ENCODE results near the gene TTC7B.

TTC7B gene

DNA sequence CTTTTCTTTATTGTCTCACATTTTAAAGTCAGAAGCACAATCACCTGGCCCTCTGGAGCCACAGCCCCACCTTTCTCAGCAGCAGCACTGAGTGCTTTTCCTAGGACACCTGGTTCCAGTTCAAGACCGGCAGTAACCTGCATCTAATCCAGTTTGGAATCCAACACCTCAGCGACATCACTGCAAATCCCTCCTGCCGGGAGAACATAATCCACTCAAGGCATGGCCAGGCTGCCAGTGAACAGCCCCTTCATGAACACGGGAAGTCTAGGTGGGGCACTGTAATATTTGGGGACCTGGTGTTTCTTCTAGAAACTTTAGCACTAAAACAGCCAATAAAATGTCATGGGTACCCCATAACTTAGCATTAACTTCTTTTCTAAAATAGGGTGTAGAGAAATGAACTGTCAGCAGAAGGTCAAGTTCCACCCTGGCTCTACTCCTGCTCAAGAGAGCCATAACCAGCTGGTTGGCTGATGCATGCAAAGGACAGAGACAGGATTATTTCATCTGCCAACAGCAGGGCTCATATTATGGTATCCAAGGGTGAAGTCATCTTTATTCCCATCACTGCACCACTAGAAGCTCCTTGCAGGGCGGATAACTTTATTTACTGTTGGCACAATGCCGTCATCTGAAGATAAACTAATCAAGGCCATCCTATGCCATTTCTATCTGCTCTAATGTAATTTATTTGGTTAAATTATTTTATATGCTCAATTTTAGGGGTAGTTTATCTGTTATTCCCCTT, 76.7 kb downstream of the TTC7B start:
- no peak for DNase-seq (ENCODE audit: low spot score)

DNA sequence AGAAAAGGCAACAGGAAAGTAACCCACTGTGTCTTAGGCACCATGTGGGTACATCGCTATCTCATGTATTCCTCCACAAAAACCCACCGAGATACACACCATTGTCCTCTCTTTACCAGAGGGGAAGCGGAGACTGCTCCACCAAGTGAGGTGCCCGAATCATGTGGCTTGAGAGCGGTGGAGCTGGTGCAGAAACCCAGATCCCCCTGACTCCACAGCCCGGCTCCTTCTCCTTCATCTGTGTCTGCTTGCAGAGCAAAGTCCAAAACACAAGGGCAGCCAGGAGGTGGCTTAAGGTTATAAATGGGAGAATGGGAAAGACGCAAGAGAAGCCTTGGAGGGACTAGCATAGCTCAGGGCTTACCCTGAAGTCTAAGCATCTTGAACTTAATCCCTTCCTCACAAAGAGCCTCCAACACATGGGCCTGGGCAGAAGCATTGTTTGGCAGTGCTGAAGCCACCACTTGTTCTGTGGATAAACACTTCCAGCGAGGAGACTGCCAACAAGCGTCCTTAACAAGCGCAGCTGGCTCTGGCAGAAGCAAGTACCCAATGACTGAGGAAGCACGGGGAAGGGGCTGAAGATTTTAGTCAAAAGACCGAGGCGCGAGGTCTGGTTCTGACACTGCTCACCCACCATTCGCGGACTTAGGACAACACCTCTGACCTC, 83.0 kb downstream of the TTC7B start:
- no peak for DNase-seq (ENCODE audit: low spot score)

DNA sequence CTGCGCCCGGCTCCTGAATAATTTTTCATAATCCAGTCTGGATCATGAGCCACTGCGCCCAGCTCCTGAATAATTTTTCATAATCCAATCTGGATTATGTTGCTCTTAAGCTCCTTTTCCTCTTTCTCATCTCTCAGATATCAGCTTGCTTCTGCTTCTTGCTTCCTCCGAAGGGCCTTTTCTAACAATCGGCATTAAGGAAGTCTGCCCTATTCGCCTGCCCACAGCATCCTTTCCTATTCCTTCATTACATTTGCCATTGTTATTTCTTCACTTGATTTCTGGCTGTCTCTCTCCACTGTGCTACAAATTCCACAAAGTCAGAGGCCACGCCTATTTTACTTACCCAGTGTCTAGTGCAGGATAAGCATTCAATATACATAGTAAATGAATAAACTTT, 83.5 kb downstream of the TTC7B start:
- no peak for DNase-seq (ENCODE audit: low spot score)

DNA sequence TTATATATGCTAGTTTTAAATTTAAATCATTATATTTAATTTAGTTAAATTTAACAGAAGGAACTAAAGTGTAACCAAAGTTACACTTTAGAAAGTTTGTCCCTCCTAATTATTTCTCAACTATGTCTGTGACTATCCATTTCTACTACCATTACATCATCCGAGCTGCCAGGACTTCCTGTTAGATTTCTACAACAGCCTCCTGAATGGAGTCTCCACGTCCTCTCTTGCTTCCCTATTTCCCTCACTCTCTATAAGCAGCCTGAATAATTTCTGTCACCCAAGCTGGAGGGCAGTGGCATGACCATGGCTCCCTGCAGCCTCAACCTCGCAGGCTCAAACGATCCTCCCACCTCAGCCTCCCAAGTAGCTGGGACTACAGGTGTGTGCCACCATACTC, 84.1 kb downstream of the TTC7B start:
- DNase-seq (ENCODE audit: low spot score): no peak

DNA sequence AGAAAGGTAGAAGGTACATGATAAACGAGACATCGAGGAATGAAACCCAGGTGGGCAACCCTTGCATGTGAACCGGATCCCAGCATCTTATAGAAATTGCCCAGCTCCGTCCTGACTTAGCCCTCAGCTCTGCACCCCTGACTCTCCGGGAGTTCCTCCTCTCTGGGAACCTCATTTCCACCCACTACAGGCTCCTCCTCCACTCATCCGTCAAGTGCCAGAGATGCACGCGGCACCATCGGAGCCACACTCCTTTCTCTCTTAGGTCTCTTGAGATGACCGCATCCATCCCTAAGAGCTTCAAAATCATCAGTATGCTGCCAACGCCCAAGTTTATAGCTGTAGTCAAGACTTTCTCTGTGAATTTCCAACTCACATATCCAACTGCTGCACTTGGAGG, 84.7 kb downstream of the TTC7B start:
- no peak for DNase-seq (ENCODE audit: low spot score)

DNA sequence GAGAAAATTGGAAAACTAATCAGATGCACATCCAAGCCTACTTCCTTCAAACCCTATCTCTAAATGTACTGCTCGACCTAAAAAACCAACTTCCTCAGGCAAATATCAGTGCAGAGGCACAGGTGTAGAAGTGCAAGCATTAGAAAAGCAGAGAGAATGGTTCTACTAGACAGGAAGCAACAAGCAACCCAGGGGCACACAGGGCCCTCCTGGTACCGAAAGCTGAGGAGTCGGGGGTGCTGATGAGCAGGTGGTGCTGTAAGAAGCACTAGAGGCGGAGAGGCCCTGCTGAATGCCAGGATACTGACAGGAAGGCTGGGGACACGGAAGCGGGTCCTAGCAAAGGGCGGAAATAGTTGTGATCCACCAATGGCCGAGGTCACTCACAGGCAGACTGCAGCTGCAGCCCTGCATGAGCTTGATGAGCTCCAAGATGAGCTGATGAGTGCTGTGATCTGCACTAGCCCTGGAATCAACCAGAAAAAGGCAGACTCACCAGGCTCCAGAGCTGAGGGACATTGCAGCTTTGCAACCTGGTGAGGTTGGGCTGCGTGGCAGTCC, 85.9 kb downstream of the TTC7B start:
- no peak for DNase-seq (ENCODE audit: low spot score)

DNA sequence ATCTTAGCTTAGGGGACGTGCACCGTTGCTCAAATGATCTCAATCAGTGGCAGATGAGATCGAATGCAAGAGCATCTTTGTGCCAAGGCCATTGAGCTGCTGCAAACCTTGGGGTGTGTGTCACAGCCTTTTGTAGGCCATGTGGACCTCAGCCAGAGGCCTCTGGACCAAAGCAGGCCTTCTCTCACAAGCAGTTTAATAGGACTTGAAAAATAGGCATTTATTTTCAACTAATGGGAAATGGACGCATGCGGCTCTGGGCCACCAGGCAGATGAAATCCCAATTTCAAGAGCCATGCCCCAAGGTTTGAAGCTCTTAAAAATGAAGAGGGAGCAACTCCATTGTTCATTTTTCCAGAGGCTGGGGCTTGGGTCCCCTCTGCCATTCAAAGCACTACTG, 87.3 kb downstream of the TTC7B start:
- DNase-seq (ENCODE audit: low spot score): no peak

DNA sequence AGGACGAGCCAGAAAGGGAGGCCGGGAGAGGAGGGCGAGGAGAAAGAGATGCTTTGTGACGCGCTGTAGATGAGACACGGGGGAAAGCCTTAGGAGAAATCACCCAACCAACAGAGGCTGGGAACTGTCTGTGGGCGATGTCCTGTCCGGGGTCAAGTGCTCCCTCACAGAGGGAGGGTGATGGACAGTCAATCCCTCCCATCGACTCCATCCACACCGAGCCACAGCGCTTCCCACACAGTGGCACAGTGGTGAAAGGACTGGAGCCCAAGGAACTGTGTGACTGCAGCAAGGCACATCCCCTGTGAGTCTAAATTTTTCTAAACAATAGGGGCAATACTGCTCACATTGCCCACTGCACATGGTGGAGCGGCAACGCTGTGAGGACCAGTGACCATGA, 89.1 kb downstream of the TTC7B start:
- no peak for DNase-seq (ENCODE audit: low spot score)

DNA sequence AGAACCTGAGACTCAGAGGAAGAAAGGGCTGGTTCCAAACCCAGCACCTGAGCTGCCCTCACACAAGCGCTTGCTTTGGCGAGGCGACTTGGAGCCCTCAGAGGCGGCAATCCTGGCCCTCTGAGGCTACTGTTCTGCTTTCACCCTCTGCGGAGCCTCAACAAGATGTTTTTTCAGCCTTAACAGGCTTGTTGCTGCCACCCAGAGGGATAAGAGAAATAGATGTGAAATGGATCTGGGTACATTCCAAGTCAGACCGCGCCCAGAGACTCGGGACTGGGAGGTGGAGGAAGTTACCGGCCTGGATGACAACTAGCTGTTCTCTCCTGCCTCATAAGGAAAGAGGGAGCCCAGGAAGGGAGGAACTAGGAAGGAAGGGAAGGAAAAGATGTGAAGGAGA, 89.6 kb downstream of the TTC7B start:
- no peak for DNase-seq (ENCODE audit: low spot score)

DNA sequence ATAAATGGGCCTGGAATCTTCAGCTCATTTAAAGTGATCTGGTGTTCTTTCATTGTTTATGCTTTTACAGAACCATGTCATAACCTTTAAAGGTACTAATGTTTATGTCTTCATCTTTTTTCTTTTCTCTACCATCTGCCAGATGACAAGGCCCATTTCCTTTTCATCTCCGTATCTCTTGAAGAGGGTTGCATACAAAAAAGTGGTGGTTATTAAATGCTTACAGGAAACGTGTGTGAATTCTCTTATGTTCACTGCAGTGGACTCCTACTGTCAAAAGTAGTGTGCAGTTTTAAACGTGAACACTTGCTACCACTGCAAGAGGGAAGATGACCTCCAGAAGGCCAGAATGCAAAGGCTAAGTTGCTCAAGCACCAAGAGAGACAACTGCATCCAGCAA, 91.4 kb downstream of the TTC7B start:
- no peak for DNase-seq (ENCODE audit: low spot score)

DNA sequence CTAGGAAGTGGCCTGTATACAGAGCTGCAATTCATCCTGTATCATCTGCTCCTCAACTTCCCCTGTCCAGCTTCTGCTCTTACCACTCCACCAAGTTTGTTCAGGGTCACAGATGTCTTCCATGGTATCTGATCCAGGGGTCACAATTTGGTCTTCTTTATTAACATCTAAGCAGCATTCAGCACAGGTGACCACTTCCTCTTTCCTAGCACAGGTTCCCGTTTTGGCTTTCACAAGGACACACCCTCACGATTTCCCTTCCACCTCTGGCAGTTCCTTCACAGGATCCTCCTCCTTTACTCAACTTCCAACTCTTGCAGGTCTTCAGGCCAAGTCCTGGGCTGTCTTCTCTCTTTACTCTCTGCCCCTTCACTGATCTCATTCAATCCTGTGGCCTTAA, 93.6 kb downstream of the TTC7B start:
- no peak for DNase-seq (ENCODE audit: low spot score)

DNA sequence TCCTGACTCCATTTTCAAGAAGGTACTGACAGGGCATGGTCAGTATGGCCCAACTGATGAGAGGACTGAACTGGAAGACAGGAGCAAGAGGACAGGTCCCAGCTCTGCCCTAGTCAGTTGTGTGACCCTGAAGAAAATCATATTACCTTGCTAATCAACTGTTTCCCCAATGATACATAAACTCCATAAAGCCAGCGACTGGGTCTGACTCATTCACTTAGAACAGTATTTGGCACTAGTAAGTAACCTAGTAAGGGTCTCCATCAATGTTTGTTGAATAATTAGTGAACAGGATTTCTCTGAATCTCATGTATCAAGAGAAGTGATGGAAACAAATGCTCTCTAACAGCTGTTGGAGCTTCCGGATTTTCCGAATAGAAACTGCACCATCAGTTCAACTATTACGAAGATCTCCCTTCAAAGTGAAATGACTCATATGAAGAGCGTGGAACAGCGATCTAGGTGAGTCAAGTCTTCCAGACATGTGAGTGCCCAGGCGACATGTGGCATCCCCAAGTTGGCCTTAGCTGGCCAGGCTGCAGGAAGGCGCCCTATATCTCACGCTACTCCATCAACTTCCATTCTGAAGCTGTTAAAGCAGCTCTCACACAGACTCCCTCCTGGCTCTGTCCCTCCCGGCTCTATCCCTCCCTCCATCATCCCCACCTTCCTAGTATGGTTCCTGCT, 94.5 kb downstream of the TTC7B start:
- DNase-seq (ENCODE audit: low spot score): no peak

DNA sequence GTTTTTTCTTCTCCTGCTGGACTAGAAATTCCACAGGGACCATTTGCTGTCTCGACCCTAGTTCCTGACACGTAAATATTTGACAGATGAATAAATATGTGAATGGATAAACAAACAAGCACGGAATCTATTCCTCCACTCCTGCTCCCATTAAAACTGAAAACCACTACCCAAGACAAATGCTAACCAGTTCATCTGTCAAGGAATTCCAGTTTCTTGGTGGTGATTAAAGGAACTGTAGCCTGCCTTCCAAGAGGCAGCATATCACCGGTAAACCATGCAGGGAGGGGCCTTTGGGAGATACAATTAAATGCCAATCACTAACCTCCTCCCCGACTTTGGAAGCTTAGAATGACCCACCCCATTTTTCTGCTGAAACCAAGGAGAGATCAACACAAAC, 95.4 kb downstream of the TTC7B start:
- DNase-seq (ENCODE audit: low spot score): no peak

DNA sequence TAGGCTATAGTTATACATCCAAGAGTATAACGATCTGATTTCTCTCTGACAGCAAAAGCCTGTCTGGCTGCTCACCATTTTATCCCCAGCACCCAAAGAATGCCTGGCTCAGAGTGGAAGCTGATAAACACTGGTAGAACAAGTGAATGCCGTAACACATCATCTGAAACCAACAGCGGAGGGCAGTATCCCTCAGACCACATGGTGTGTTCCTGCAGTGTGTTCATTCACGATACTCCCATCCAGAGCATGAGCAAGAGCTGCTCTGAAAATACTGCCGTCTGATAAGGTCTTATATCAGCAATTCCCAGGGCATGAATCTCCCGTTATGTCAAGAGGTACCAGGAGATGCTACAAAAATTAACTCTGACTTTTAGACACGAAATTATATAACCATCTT, 95.9 kb downstream of the TTC7B start:
- no peak for DNase-seq (ENCODE audit: low spot score)

DNA sequence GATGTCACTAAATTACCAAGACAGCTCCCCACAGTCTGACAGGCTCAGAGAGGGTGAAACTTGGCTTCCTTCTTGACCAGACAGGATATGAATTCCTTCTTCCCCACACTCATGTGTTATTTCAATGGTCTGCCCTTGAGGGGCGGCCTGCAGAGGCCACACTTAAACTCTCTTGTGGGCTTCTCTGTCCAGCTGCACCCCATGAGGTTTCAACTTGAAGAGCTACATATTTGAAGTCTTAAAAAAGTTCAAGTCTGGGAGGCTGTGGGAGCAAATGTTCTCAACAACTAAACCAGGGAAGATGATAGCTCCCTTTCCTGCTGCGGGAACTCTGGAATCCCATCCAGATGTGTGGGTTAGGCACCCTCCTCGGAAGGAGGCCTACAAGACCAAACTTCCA, 98.3 kb downstream of the TTC7B start:
- DNase-seq (ENCODE audit: low spot score): no peak

DNA sequence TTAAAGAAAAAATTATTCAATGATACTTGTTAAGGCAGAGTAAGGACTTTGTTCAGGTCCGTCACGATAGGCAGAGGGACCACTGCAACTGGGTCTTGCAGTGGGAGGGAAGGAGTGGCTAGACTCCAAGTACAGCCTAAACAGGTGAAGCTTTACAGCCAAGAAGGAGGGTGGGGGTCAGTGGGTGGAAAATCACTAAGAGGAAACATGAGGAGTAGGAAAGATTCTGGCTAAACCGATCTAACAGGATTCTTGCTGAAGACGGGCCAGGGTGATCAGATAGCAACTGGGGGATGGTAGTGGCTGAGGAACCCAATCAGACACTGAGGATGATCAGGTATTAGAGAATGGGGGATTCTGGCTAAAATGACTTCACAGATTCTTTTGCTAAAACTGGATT, 100.2 kb downstream of the TTC7B start:
- no peak for DNase-seq (ENCODE audit: low spot score)

DNA sequence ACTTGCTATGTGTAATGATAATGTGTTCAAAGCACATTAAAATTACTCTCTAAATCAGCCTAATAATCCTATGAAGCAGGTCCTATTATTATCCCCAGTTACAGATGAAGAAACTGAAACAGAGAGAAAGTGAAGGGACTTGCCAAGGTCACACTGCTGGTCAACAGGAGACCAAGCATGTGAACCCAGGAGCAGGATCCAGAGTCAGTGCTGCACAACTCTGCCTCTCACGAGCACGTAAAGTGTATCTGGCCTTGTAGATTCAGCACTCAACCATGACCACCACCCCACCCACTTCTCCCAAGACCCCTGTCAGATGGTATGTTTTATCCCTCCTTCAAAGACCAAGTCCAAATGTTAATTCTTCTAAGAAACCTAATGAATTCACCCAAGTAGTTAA, 100.7 kb downstream of the TTC7B start:
- no peak for DNase-seq (ENCODE audit: low spot score)

DNA sequence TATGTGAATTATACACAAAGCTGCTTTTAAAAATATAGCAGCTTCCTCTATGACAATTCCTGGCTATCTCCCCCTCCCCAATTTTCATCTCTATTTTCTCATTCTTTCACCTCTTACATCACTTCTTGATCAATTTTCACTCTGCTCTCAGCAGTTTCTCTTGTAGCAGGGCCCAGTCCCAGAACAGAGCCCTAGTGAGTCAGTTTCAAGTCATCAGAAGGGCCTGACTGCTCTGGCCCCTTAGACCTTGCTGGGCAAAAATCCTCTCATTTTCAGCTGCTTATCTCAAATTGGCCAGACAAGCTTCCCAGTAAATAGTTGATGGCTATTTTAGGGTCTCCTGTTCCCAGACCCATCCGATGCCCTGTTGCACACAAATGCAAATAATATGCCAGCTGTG, 101.4 kb downstream of the TTC7B start:
- no peak for DNase-seq (ENCODE audit: low spot score)

DNA sequence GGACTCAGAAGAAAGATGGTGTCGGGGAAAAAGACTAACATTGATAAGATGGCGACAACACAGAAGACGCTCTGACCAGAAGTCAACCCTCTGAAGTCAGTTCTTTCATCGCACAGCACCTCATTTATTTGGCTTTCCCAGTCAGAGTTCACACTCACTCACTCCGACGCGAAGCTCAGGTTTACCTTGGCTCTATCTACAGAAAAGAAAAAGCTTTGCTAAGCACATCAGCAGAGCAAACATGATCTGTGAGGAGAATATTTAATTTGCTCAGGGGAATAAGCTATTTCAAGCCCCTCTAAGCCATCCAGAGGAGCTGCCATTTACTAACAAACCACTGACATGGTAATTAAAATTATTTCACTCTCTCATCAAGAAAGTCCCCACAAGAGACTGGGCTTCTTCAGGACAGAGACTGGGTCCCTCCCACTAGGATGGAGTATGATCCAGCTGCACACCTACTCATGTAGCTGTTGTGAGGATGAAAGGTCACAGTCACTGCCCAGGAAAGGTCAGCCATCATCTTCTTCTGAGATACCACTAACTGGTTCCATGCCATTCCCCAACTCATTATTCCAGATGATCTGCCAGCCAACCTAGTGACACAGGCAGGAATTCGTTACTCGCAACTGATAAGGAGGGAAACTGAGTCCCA, 111.4 kb downstream of the TTC7B start:
- no peak for DNase-seq (ENCODE audit: low spot score)

DNA sequence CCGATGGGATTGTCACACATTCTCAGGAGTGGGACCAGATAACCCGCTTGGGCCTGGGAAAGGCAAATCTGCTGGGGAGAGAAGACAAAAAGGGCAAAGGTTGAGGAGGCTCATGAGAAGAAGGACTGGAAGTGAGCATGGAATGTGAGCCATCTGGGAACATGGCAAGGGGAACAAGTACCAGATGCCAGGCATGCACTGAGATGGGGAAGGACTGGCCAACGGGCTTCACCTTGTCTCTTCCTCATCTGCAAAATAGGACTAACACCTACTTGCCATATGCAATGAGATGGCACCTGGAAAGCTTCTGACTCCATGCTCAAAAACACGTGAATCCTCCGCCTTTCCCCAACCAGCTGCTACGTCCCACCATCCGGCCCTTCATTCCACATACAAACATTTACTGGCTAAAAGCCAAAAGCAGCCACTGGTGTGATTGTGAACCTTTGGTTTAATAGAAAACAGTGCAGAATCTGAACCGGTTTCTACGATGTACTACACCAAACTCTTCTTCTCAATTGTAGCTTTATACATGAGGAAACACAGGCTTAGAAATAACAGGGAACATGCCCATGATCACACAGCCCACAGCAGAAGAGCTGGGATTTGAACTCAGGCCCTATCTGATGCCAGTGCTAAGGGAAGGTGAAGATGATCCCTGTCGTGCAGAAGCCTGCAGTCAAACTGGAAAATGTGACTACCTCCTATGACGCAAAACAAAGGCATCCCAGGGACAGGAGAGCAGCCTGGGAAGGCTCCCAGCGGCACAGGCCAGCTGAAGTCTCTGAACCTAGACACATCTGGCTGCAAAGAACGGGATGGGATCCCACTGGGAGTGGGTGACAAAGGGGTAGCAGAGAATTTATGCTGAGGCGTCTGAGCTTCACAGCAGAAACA, 112.1 kb downstream of the TTC7B start:
- no peak for DNase-seq (ENCODE audit: low spot score)

DNA sequence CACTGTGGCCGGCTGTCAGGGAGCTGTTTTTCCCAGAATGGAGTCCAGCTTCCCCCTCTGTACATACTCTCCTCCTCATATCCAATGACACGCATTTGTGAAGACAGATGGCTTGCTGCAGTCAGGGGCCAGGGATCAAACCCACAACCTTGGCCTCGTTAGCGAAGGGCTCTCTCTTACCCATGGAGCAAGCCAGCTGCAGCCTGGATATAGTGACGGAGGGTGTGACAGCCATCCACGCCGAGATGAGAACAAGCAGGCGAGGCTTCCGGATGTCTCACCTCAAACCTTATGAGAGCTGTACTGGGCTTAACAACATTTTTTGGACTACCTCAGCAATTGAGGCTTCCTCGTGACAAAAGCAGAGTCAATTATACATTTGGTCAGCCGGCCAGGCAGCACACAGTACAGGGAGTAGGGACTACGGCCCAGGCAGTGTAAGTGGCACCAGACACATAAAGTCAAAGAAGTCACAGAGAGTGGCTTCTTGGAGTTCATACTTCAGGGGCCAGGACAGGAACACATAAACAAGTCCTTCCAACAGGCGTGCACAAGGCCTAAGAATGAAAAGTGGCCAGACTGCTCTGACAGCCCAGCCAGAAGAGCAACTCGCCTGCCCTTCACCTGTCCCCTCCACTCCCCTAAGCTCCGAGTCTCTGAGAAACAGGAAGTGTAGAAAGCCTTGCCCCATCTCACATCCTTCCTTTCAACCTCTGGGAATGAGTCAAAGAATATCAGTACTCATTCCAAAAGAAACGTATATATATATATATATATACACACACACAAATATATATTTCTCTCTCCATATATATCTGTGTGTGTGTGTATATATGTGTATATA, 115.1 kb downstream of the TTC7B start:
- DNase-seq (ENCODE audit: low spot score): no peak
